Measurements from ENCODE around the gene ARL4A. TPM values are rescaled to one million over a fixed set of nuclear protein-coding genes. Genes with fewer than 3 reads are reported as not detected.
"Not testable (repeated sequence)": the region's sequence is repeated elsewhere in the genome, so short reads cannot be mapped to it uniquely, and the experiment has no call there.

The ARL4A gene
- total and polyA plus RNA-seq, 10 of the 15 experiments (the other 5 are each of a cell fraction or from before 2014, with no cell fraction given) = 0.35 to 4.6 (median 2.7) TPM

GRCh38 chr7:12670743-12671520 is 16.5 kb upstream of the ARL4A start (continued):
- TF ChIP-seq SUPT20H (IDR thresholded peaks at IDR 0.05; ENCODE audit: borderline replicate concordance, control insufficient read depth, low read depth, low read length) (no peak), ZNF687 (IDR thresholded peaks at IDR 0.05) (no peak), CREB1 (IDR thresholded peaks at IDR 0.05; ENCODE audit: low read depth) (no peak), YBX1 (IDR thresholded peaks at IDR 0.05) (no peak), ZBED1 (IDR thresholded peaks at IDR 0.05; ENCODE audit: borderline replicate concordance) (no peak), BRCA1 (IDR thresholded peaks at IDR 0.05; ENCODE audit: low read depth, low read length) (no peak), MEF2A (IDR thresholded peaks at IDR 0.05; ENCODE audit: insufficient read depth, low read depth, low read length) (no peak)

GRCh38 chr7:12673436-12673835 is 14.0 kb upstream of the ARL4A start:
- FAIRE-seq; ATAC-seq; BruUV-seq (replicated peaks); H3K9me3 ChIP-seq (replicated peaks; ENCODE audit: control insufficient read depth, insufficient read depth, low read length); H2AFZ ChIP-seq (ENCODE audit: control insufficient read depth, low read depth, low read length); H3K79me2 ChIP-seq (ENCODE audit: control insufficient read depth, insufficient read depth, low read length); H3K4me3 ChIP-seq; in situ Hi-C loops (cut with MboI); H3K4me2 ChIP-seq (ENCODE audit: control insufficient read depth, insufficient read depth); H3K27me3 ChIP-seq (replicated peaks in 1 of 2; ENCODE audit: control insufficient read depth in 2 of 2, insufficient read depth in 2 of 2, low read length in 1 of 2); DNase-seq (ENCODE audit: low read depth, low spot score); H3K4me1 ChIP-seq (ENCODE audit: control insufficient read depth, insufficient read depth, low read length); POLR2A ChIA-PET; H3K9ac ChIP-seq (ENCODE audit: control insufficient read depth, insufficient read depth, low read length); H3K27ac ChIP-seq (ENCODE audit: control insufficient read depth, insufficient read depth); H3K36me3 ChIP-seq (ENCODE audit: control insufficient read depth in 2 of 2, insufficient read depth in 2 of 2, low read length in 1 of 2); H4K20me1 ChIP-seq (ENCODE audit: control insufficient read depth, insufficient read depth); intact Hi-C loops (cut with micrococcal nuclease; ENCODE audit: unreplicated experiment); RAD21 ChIA-PET (ENCODE audit: unreplicated experiment); CTCF ChIA-PET; SMC1A ChIA-PET (ENCODE audit: uncharacterized antibody, unreplicated experiment): not testable (repeated sequence)
- WGBS (ENCODE audit: insufficient coverage, insufficient replicate concordance, low lambda C conversion rate, missing lambda C conversion rate) = 83% methylated on average over 5 of the region's 7 CpGs
